PC-9 (cell line): ENCODE data around the gene MOCOS. TPM values are rescaled to one million over a fixed set of nuclear protein-coding genes. Genes with fewer than 3 reads are reported as not detected.

ENCODE experiments used
- BruUV-seq: library from RNA; stranded (reverse); fragments of 400-500 nt; replicated peaks from 2 replicates; lab custom pipeline; 2021; lab: Mats Ljungman, UMichigan
- CTCF ChIA-PET: fragments of 300-600 bp; sonication (Branson Sonifier 250); formaldehyde crosslinking; loops from one replicate; lab custom pipeline; 2022; ENCODE audit warnings: antibody characterized with exemption; lab: Charles Lee
- POLR2A ChIA-PET: fragments of 300-600 bp; sonication (Branson Sonifier 250); formaldehyde crosslinking; loops from one replicate; lab custom pipeline; 2022; ENCODE audit warnings: antibody characterized with exemption; ENCODE audit not compliant: unreplicated experiment; lab: Charles Lee
- DNase-seq, 2 experiments: peaks; one replicate each; pipeline versions ENCODE4 v3.0.0 to v3.0.0-alpha.2; 2015 to 2022; ENCODE audit warnings: mixed read lengths in 1 of 2
- H2AFZ ChIP-seq: fragments of 200-600 bp; sonication (generic); 2 replicates; pipeline ENCODE4 v1.8.1; 2017; ENCODE audit warnings: antibody characterized with exemption
- H3F3A ChIP-seq: fragments of 200-600 bp; sonication (generic); 2 replicates; pipeline ENCODE4 v1.8.1; 2017; ENCODE audit warnings: antibody characterized with exemption, mild to moderate bottlenecking, low read depth; ENCODE audit not compliant: insufficient read depth
- H3K27ac ChIP-seq: fragments of 200-600 bp; sonication (generic); 2 replicates; pipeline ENCODE4 v1.6.1; 2016; ENCODE audit warnings: mixed run types
- H3K27me3 ChIP-seq: fragments of 200-600 bp; sonication (generic); 2 replicates; pipeline ENCODE4 v1.6.1; 2016; ENCODE audit warnings: low read depth, mixed run types; ENCODE audit not compliant: insufficient read depth
- H3K36me3 ChIP-seq: fragments of 200-600 bp; sonication (generic); 2 replicates; pipeline ENCODE4 v1.6.1; 2016; ENCODE audit warnings: low read depth, mixed run types
- H3K4me1 ChIP-seq: fragments of 200-600 bp; sonication (generic); replicated peaks from 2 replicates; pipeline ENCODE4 v1.6.1; 2016; ENCODE audit warnings: mixed run types; ENCODE audit not compliant: insufficient read depth
- H3K4me2 ChIP-seq: fragments of 200-600 bp; sonication (generic); 2 replicates; pipeline ENCODE4 v1.6.1; 2017; ENCODE audit warnings: mixed run types
- H3K4me3 ChIP-seq: fragments of 200-600 bp; sonication (generic); 2 replicates; pipeline ENCODE4 v1.6.1; 2016; ENCODE audit warnings: mixed run types
- H3K79me2 ChIP-seq: fragments of 200-600 bp; sonication (generic); 2 replicates; pipeline ENCODE4 v1.6.1; 2017; ENCODE audit warnings: low read depth, mixed run types
- H3K9me2 ChIP-seq: fragments of 200-600 bp; sonication (generic); 2 replicates; pipeline ENCODE4 v1.8.1; 2017; ENCODE audit warnings: mild to moderate bottlenecking; ENCODE audit not compliant: insufficient read depth
- H3K9me3 ChIP-seq: fragments of 200-600 bp; sonication (generic); 2 replicates; pipeline ENCODE4 v1.8.1; 2016; ENCODE audit warnings: low read depth; ENCODE audit not compliant: insufficient read depth
- H4K20me1 ChIP-seq: fragments of 200-600 bp; sonication (generic); 2 replicates; pipeline ENCODE4 v1.8.1; 2017; ENCODE audit not compliant: insufficient read depth
- EZH2 ChIP-seq: fragments of 200-600 bp; sonication (generic); IDR thresholded peaks from 2 replicates; pipeline ENCODE4 v1.8.0; 2017; ENCODE audit warnings: antibody characterized with exemption, low read depth
- intact Hi-C: fragments of 100-400 bp; cut with micrococcal nuclease; formaldehyde crosslinking; loops from one replicate; pipeline ENCODE4 v1.10.0; 2022; ENCODE audit not compliant: unreplicated experiment
- total RNA-seq: library from RNA; stranded (reverse); gene quantifications from 2 replicates; pipeline ENCODE4 v1.2.3, GENCODE V29; 2021
- TF ChIP-seq, protein P1 (sequence below): fragments of 200-600 bp; sonication (generic); conservative IDR thresholded peaks from 2 replicates; pipeline ENCODE4 v1.6.1; 2017; ENCODE audit warnings: mixed run types, antibody characterized with exemption, mild to moderate bottlenecking, moderate library complexity

MOCOS gene
- total RNA-seq, 1 experiment from 2014 or later, result 30.4 TPM

DNA sequence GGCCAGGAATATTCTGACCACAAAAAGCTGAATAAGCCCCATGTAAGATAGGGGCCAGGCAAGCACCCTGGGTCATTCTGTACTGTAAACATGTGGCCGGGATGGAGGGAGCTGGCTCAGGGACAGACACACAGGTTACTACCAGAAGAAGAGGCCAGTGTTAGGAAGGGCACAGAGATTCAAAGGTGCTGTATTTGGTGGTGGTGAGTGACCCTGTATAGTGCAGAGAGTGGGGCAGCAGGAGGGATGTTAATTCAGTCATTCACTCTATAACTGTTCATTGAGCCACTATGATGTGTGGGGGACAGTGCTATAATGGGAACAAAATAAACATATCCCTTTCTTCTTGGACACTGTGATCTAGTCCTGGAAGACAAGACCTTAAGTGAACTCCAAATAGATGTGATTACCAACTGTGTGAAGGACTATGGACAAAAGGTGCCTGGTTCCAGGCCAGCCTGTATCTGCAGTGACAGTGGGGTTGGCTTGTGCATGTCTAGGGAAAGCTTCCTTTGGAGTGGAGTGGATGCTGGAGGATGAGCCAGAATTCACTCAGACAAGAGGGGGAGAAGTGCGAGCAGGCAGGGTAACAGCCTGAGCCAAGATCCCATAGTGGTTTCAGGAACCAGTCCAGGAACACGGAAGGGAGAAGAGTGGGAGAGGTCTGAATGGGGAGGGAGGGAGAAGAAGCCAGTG lies 8.3 kb downstream of the MOCOS start:
- Histone ChIP-seq H3K4me1 (no peaks in the 10 kb centered on the region), H2AFZ (no peak overlapping the region), H3K9me3 (no peaks in the 10 kb centered on the region), H4K20me1 (peaks cover 29% of the 10 kb centered on the region), H3F3A (peaks cover 6% of the 10 kb centered on the region; the same call in 1 of the 2 replicates), H3K27ac (no peak overlapping the region), H3K27me3 (no peaks in the 10 kb centered on the region), H3K79me2 (peaks cover 26% of the 10 kb centered on the region), H3K9me2 (no peaks in the 10 kb centered on the region), H3K4me3 (no peak overlapping the region), H3K4me2 (no peak overlapping the region), H3K36me3 (peaks cover 31% of the 10 kb centered on the region)
- ChIA-PET POLR2A (no interaction called here), CTCF (no interaction called here)
- no peak for DNase-seq
- no TSS peak for BruUV-seq
- TF ChIP-seq, protein P1, sequence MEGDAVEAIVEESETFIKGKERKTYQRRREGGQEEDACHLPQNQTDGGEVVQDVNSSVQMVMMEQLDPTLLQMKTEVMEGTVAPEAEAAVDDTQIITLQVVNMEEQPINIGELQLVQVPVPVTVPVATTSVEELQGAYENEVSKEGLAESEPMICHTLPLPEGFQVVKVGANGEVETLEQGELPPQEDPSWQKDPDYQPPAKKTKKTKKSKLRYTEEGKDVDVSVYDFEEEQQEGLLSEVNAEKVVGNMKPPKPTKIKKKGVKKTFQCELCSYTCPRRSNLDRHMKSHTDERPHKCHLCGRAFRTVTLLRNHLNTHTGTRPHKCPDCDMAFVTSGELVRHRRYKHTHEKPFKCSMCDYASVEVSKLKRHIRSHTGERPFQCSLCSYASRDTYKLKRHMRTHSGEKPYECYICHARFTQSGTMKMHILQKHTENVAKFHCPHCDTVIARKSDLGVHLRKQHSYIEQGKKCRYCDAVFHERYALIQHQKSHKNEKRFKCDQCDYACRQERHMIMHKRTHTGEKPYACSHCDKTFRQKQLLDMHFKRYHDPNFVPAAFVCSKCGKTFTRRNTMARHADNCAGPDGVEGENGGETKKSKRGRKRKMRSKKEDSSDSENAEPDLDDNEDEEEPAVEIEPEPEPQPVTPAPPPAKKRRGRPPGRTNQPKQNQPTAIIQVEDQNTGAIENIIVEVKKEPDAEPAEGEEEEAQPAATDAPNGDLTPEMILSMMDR, result no peak
- TF ChIP-seq EZH2, result no peak
- intact Hi-C loops, result no loop called here

DNA sequence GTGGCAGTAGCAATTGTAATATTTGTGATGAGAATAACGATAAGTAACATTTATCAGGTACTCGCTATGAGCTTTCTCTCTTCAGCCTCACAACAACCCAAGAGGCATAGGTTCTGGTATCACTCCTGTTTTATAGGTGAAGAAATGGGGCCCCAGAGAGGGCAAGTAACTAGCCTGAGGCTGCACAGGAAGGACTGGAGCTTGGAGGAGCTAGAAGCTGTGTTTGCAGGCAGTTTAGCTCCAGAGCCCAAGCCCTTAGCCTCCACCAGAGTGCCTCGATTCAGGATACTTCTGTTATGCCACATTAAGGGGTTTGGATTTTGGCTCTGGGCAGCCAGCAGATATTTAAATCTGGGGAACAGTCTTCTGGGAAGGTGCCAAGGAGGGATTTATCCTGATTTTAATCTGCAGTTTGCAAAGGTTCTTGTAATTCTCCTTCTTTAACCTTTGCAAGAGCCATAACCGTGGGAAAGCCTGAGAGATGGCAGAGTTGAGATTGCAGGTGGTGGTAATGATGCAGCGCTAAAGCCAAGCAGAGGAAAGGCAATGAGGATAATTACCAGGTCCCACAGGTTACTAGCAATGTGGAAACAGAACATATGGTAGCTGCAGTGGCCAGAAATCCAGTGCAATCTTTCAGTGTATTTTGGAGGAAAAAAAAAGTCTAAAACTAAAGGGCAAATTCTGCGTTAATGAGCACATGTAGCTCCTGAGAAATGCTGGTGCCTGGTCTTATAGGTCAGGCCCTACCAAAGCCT lies 9.1 kb downstream of the MOCOS start:
- intact Hi-C loops, result no loop called here
- Histone ChIP-seq H3K9me3 (no peaks in the 10 kb centered on the region), H3K27me3 (no peaks in the 10 kb centered on the region), H4K20me1 (peaks cover 29% of the 10 kb centered on the region), H2AFZ (no peak overlapping the region), H3F3A (peaks cover 6% of the 10 kb centered on the region; the same call in 1 of the 2 replicates), H3K4me3 (no peak overlapping the region), H3K27ac (no peak overlapping the region), H3K4me2 (no peak overlapping the region), H3K36me3 (peaks cover 30% of the 10 kb centered on the region), H3K4me1 (no peaks in the 10 kb centered on the region), H3K79me2 (peaks cover 18% of the 10 kb centered on the region), H3K9me2 (no peaks in the 10 kb centered on the region)
- BruUV-seq, result no TSS peak
- no peak for TF ChIP-seq EZH2
- TF ChIP-seq, protein P1, result no peak
- CTCF ChIA-PET, result no interaction called here
- POLR2A ChIA-PET, result no interaction called here
- DNase-seq, result no peak

DNA sequence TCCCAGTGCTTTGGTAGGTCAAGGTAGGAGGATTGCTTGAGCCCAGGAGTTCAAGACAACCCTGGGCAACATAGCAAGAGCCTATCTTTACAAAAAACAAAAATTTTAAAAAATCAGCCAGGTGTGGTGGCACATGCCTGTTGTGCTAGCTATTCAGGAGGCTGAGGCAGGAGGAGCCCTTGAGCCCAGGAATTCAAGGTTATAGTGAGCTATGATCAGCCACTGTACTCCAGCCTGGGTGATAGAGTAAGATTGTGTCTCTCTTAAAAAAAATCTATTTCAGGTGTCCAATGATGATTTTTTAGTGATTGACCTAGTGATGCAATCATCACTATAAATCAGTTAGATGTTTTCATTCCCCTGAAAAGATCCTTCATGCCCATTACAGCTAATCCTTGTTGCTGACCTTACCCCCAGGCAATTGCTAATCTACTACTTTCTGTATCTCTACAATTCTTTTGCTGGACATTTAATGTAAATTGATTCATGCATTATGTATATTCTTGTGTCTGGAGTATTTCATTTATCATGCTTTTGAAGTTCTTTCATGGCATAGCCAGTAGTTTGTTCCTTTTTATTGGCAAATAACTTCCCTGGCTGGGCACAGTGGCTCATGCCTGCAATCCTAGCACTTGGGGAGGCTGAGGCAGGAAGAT lies 10.3 kb downstream of the MOCOS start:
- intact Hi-C loops, result no loop called here
- CTCF ChIA-PET, result no interaction called here
- Histone ChIP-seq H3K27me3 (no peaks in the 10 kb centered on the region), H3K4me2 (no peak overlapping the region), H3K36me3 (peaks cover 22% of the 10 kb centered on the region; the same call in 1 of the 2 replicates), H3K9me3 (no peaks in the 10 kb centered on the region), H3K4me3 (no peak overlapping the region), H4K20me1 (peaks cover 27% of the 10 kb centered on the region), H3K79me2 (peaks cover 6% of the 10 kb centered on the region; the same call in 1 of the 2 replicates), H2AFZ (no peak overlapping the region), H3K4me1 (no peaks in the 10 kb centered on the region), H3K27ac (no peak overlapping the region), H3K9me2 (no peaks in the 10 kb centered on the region), H3F3A (peaks cover 6% of the 10 kb centered on the region; the same call in 1 of the 2 replicates)
- no peak for TF ChIP-seq EZH2
- TF ChIP-seq, protein P1, result no peak
- BruUV-seq, result no TSS peak
- POLR2A ChIA-PET, result no interaction called here
- DNase-seq, result no peak
